ENCODE measurements around the gene CEND1. TPM values are rescaled to one million over a fixed set of nuclear protein-coding genes. Genes with fewer than 3 reads are reported as not detected.
A peak's percentile ranks its signal among the peaks of the same experiment; 100 is the strongest.

CEND1 gene
- total and polyA plus RNA-seq, 2 of the 13 experiments (the other 11 are each of a cell fraction or from before 2014, with no cell fraction given) = not detected

- no peak for TF ChIP-seq MEIS2 (CRISPR knock-in tag; IDR thresholded peaks at IDR 0.05)
- TF ChIP-seq ZNF124 (CRISPR knock-in tag; IDR thresholded peaks at IDR 0.05) = no peak
- TF ChIP-seq ZNF724P (CRISPR knock-in tag; IDR thresholded peaks at IDR 0.05; ENCODE audit: borderline replicate concordance) = 0 out of 2 replicates have a peak, but pooled peaks have one; percentile 59
- TF ChIP-seq ATF7 (IDR thresholded peaks at IDR 0.05) = no peak
- TF ChIP-seq ATF7 (CRISPR knock-in tag; IDR thresholded peaks at IDR 0.05) = no peak
- TF ChIP-seq RBM22 (optimal IDR thresholded peaks at IDR 0.05; ENCODE audit: low read length) = no peak
- TF ChIP-seq DDIT3 (CRISPR knock-in tag; IDR thresholded peaks at IDR 0.05) = no peak
- no peak for TF ChIP-seq PREB (CRISPR knock-in tag; IDR thresholded peaks at IDR 0.05)
- peak; percentile 56; the same call in 1 of the 2 replicates for TF ChIP-seq PITX1 (CRISPR knock-in tag; IDR thresholded peaks at IDR 0.05)
- no peak for TF ChIP-seq NAIF1 (CRISPR knock-in tag; IDR thresholded peaks at IDR 0.05; ENCODE audit: borderline replicate concordance)
- TF ChIP-seq TEF (CRISPR knock-in tag; IDR thresholded peaks at IDR 0.05) = no peak
- TF ChIP-seq ATRX (CRISPR knock-in tag; IDR thresholded peaks at IDR 0.05; ENCODE audit: borderline replicate concordance) = no peak
Observed at GRCh38 chr11:830295-831117, 40.6 kb upstream of the CEND1 start (continued).

Data from HepG2 (cell line).